Panc1 (cell line): ENCODE results near the gene RPL36.

Experiments used
- POLR2AphosphoS5 ChIP-seq: IDR thresholded peaks from 2 replicates; pipeline ENCODE4 v1.6.1; 2012; ENCODE audit warnings: mild to moderate bottlenecking, low read depth, low read length, moderate library complexity
- SIN3A ChIP-seq: IDR thresholded peaks from 2 replicates; pipeline ENCODE4 v1.6.1; 2012; ENCODE audit warnings: low read depth, mild to moderate bottlenecking, low read length, moderate library complexity, borderline replicate concordance; ENCODE audit not compliant: insufficient read depth
- TF ChIP-seq, protein P1 (sequence below), 2 experiments: IDR thresholded peaks; 2 replicates each; pipeline ENCODE4 v1.6.1; 2011 to 2012; ENCODE audit warnings: low read depth in 2 of 2, control low read depth in 1 of 2, low read length in 1 of 2, mild to moderate bottlenecking in 1 of 2, moderate library complexity in 1 of 2; ENCODE audit not compliant: insufficient read depth in 1 of 2
- TF ChIP-seq, protein P2 (sequence below): fragments of 450-650 bp; IDR thresholded peaks from 2 replicates; pipeline ENCODE4 v1.5.1; 2017; ENCODE audit warnings: mild to moderate bottlenecking

DNA sequence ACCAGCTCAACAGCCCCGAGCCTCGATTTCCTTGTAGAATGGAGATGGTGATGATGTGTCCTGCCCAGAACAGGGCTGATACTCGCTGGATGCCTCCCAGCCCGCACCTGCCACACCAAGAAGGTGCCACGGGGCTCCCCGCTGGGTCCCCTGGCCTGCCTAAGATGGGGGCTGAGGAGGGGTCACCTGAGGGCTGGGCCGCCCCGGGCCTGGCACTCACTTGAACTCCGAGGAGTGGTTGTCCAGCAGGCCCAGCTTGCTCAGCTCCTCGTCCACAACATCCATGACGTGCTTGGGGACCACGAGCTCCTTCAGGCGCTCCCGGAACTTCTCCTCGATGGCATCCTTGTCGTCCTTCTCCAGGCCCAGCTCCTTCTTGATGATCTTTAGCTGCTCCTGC lies 15.5 kb downstream of the RPL36 start:
- TF ChIP-seq POLR2AphosphoS5 (no peak), SIN3A (no peak)
- TF ChIP-seq, protein P1, sequence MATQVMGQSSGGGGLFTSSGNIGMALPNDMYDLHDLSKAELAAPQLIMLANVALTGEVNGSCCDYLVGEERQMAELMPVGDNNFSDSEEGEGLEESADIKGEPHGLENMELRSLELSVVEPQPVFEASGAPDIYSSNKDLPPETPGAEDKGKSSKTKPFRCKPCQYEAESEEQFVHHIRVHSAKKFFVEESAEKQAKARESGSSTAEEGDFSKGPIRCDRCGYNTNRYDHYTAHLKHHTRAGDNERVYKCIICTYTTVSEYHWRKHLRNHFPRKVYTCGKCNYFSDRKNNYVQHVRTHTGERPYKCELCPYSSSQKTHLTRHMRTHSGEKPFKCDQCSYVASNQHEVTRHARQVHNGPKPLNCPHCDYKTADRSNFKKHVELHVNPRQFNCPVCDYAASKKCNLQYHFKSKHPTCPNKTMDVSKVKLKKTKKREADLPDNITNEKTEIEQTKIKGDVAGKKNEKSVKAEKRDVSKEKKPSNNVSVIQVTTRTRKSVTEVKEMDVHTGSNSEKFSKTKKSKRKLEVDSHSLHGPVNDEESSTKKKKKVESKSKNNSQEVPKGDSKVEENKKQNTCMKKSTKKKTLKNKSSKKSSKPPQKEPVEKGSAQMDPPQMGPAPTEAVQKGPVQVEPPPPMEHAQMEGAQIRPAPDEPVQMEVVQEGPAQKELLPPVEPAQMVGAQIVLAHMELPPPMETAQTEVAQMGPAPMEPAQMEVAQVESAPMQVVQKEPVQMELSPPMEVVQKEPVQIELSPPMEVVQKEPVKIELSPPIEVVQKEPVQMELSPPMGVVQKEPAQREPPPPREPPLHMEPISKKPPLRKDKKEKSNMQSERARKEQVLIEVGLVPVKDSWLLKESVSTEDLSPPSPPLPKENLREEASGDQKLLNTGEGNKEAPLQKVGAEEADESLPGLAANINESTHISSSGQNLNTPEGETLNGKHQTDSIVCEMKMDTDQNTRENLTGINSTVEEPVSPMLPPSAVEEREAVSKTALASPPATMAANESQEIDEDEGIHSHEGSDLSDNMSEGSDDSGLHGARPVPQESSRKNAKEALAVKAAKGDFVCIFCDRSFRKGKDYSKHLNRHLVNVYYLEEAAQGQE (IDR thresholded peaks at IDR 0.05; ENCODE audit: insufficient read depth in 1 of 2, low read depth in 2 of 2, low read length in 1 of 2), result no peak
- TF ChIP-seq, protein P2, sequence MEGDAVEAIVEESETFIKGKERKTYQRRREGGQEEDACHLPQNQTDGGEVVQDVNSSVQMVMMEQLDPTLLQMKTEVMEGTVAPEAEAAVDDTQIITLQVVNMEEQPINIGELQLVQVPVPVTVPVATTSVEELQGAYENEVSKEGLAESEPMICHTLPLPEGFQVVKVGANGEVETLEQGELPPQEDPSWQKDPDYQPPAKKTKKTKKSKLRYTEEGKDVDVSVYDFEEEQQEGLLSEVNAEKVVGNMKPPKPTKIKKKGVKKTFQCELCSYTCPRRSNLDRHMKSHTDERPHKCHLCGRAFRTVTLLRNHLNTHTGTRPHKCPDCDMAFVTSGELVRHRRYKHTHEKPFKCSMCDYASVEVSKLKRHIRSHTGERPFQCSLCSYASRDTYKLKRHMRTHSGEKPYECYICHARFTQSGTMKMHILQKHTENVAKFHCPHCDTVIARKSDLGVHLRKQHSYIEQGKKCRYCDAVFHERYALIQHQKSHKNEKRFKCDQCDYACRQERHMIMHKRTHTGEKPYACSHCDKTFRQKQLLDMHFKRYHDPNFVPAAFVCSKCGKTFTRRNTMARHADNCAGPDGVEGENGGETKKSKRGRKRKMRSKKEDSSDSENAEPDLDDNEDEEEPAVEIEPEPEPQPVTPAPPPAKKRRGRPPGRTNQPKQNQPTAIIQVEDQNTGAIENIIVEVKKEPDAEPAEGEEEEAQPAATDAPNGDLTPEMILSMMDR, result no peak
